Activated CD4-positive, alpha-beta T cell treated with anti-CD3 and anti-CD28 coated beads for 24 hours (primary cell): ENCODE results near the gene WDR13.
"Not testable (repeated sequence)": the region's sequence is repeated elsewhere in the genome, so short reads cannot be mapped to it uniquely, and the experiment has no call there.

Experiments
- DNase-seq, 2 donors: peaks; one replicate each; pipeline ENCODE4 v3.0.0-alpha.2; 2020; ENCODE audit warnings: low read depth in 2 of 2

Gene WDR13

DNA sequence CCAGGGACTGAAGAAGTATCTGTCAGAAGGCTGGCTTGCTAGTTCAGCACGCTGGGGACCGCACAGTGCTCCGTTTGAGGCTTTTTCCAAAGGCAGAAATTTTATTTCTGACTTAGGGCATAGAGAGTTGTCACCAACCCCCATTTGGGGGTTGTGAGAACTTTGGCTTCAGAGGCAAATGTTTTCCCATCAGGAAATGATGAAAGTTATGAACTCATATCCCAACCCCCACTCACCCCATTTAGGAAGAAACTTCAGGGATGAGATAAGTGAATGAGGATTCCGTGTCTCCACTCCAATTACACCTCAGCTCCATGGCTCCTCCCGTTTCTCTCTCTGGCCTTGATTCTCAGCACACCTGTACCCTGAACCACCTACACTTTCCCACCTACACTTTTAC lies 4.3 kb upstream of the WDR13 start:
- DNase-seq: no peak

DNA sequence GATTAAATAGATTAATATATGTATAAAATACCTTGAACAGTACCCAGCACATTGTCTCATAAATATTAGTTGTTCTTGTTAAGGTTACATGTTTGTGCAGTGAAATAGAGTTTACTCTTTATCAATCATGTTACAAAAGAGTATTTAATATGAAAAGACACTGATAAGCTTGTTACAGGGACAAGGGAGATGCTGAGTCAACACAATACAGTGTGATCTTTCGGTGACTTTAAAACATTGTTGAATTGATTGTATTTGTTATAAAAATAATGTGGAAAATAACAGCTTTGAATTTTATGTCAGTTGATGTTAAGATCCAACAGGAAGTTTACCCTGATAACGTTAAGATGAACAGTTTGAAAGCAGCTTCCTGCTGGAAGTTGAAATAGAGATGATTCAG lies 1.4 kb upstream of the WDR13 start:
- DNase-seq: no peak

DNA sequence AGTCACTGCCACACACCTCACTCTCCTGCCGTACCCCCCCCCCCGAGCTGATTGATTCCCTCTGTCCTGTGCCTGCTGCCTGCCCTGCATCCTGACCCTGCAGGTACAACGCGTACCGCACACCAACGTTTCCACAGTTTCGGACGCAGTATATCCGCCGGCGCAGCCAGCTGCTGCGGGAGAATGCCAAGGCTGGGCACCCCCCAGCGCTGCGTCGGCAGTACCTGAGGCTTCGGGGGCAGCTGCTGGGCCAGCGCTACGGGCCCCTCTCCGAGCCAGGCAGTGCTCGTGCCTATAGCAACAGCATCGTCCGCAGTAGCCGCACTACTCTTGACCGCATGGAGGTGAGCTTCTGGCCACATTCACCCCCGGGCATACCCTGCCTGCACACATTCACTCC lies 1.3 kb downstream of the WDR13 start:
- no peak for DNase-seq

DNA sequence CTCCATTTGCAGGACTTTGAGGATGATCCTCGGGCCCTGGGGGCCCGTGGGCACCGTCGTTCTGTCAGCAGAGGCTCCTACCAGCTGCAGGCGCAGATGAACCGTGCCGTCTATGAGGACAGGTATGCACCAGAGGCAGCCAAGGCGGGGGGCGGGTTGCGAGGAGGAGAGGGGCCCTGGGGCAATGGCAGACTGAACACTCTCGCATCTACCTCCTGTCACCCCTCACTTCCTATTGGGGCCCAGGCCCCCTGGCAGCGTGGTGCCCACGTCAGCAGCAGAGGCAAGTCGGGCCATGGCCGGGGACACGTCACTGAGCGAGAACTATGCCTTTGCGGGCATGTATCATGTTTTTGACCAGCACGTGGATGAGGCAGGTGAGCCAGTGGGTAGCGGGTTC lies 2.0 kb downstream of the WDR13 start:
- no peak for DNase-seq

DNA sequence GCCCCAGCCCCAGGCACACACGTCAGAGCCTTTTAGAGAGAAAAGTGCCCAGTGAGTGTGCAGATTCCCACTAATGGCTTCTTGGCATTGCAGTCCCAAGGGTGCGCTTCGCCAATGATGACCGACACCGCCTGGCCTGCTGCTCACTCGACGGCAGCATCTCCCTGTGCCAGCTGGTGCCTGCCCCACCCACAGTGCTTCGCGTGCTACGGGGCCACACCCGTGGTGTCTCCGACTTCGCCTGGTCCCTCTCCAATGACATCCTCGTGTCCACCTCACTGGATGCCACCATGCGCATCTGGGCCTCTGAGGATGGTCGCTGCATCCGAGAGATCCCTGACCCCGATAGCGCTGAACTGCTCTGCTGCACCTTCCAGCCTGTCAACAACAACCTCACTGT lies 2.9 kb downstream of the WDR13 start:
- no peak for DNase-seq

DNA sequence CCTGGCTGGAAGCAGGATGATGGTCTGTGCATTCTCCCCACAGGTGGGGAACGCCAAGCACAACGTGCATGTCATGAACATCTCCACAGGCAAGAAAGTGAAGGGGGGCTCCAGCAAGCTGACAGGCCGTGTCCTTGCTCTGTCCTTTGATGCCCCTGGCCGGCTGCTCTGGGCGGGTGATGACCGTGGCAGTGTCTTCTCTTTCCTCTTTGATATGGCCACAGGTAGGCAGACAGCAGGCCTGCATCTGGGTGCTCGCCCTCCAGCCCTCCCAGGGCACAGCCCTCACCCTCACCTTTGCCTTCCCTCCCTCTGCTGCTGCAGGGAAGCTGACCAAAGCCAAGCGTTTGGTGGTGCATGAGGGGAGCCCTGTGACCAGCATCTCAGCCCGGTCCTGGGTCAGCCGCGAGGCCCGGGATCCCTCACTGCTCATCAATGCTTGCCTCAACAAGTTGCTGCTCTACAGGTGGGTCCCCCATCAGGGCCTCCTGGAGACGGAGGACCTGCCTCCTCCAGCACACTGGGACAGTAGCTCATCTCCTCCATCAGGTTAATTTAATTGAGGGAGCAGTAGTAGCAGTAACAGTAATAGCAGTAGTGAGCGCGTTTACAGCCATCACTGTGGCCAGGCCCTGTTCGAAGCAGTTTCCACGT lies 4.6 kb downstream of the WDR13 start:
- DNase-seq: no peak

DNA sequence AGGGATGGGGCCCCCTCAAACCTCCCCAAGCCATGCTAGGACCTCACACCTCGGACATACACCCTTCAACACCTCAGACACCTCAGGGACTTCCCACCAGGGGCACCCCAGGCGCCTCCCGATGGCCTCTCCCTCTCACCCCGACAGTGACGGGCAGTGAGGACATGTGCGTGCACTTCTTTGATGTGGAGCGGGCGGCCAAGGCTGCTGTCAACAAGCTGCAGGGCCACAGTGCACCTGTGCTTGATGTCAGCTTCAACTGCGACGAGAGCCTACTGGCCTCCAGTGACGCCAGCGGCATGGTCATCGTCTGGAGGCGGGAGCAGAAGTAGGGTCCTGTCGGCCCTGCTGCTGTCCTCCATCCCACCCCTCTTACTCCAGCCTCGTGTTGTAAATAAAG lies 7.4 kb downstream of the WDR13 start:
- DNase-seq: no peak

DNA sequence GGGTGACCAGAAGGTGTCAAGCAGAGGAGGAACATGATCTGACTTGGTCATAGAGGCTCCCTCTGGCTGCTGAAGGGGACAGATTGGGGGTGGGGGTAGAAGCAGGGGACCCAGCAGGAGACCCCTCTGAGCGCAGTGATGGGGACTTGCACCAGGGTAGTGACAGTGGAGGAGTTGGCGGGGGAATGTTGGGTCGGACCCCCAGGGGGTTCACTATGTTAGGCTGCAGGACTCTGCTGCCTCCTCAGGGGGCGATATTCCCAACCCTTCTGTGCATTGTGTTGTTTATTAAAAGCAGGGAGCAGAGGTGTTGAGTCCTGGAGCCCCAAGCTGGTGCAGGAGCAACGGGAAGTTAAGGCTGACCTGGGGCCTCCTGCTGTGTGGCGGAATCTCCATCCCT lies 8.8 kb downstream of the WDR13 start:
- DNase-seq: no peak

DNA sequence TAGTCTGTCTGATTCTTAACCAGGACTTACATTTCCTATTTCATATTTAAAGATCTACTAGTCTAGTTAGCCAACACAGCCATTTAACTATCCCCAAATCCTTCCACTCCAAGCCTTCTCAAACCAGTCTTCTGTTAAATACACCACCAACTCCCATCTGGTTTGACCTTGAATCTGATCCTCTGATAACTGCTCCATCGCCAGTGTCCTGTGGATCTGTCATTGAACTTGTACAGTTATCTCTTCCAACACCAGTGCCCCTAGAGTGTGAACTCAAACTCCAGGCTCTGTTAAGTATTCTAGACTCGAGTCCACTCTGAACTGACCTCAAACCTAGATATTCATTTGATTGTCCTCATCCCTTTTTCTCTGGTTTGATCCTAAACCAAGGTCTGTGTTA lies 14.4 kb downstream of the WDR13 start:
- DNase-seq: no peak

DNA sequence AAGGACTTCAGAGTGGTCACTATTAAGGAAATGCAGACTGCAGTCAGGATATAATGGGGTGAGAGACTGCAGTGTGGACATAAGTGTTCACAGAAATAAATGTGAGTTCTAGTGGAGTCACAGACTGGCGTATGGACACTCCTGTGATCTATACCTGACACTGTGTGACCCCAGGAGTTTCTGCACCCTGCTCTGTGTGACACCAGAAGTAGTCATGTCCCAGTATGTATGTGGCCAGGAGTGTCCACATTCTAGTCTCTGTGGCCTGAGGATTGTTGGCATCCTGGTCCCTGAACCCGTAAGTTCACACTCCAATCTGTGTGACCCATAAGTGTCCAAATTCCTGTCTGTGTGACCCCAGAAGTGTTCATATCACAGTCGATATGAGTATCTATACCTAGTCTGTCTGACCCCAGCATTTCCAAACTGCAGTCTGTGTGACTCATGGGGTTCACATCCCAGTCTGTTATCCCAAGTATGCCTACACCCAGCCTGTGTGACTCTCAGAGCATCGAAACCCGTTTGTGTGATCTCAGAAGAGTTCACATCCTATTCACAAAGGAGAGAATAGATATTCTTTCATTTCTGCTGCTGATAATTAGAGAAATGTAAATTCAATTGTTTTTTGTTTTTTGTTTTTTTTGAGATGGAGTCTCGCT lies 16.3 kb downstream of the WDR13 start:
- no peak for DNase-seq

DNA sequence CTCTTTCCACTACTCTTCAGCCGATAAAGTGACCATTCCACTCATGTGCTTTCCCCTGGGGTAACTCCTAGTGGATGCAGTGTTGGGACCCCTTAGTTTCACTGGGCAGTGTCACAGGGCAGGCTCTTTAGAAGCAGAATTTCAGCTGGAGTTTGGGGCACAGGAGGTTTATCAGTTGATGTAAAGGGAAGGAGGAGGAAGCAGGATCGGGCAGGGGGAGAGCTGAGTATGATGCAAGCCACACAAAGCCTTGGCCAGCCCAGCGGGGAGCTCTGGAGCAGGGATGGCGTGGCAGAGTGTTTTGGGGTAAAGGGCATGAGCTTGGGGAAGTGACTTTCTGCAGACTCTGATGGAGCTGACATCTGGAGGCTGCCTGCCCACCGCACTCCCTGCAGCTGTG lies 19.3 kb downstream of the WDR13 start:
- DNase-seq: no peak

DNA sequence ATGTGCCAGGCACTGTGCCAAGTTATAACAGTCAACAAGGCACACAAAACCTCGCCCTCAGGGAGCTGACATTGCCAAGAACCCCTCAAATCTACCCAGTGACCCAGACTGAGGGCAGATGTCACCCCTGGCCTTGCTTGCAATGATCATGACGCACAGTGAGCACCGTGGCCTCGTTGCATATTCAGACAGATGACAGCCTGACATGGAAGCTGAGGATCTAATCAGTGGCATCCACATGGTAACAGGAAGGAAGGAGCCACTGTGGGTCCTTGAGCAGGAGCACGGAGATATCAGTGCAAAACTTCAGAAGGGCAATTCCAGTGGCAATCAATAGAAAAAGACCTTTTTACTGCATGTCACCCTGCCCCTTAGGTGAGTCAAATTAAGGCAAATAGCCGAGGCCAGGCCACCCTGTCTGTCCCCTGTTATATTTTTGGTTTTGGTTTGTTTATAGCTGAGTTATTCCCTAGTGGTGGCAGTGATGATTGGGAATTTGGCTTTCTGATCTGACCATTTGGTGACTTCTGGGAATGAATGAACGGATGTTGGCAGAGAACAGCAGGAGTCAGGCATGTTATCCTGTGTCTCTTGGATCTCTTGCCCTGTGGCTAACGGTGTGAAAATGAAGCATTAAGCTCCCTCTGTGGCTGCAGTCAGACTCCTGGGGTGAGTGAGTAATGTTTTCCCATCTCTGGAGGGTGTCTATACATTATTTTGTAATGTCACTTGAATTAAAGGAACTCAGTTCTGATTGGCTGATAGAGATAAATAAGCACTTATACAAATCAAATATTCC lies 20.4 kb downstream of the WDR13 start:
- DNase-seq: no peak

DNA sequence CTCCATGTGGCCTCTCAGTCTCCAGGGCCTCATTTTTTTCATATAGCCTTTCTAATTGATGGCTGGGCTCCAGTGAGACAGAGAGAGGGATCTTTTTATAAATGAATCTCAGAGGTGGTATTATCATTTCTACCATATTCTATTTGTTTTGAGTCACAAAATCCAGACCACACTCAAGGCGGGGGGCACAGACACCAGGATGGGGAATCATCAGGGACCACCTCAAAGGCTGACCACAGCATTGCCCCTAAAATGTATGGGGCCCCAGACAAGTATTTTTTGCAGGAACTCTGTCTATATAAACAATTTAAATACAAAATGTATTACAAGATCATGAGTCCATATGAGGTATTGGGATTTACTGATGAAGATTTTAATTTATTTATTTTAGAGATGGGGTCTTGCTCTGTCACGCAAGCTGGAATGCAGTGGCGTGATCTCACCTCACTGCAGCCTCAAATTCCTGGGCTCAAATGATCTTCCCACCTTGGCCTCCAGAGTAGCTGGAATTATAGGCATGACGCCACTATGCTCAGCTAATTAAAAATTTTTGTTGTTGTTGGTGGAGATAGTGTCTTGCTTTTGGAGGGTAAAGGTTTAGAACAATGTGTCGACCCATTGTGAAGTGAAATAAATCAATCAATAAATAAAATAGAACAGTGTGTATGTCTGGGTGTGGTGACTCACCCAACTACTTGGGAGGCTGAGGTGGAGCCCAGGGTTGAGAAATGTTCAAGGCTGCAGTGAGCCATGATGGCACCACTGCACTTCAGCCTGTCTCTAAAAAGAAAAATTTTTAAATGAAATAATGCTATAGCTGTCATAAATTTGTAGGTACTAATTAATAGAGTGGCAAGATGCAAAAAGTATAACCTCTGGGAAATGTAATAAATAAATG lies 29.4 kb downstream of the WDR13 start:
- DNase-seq: no peak

DNA sequence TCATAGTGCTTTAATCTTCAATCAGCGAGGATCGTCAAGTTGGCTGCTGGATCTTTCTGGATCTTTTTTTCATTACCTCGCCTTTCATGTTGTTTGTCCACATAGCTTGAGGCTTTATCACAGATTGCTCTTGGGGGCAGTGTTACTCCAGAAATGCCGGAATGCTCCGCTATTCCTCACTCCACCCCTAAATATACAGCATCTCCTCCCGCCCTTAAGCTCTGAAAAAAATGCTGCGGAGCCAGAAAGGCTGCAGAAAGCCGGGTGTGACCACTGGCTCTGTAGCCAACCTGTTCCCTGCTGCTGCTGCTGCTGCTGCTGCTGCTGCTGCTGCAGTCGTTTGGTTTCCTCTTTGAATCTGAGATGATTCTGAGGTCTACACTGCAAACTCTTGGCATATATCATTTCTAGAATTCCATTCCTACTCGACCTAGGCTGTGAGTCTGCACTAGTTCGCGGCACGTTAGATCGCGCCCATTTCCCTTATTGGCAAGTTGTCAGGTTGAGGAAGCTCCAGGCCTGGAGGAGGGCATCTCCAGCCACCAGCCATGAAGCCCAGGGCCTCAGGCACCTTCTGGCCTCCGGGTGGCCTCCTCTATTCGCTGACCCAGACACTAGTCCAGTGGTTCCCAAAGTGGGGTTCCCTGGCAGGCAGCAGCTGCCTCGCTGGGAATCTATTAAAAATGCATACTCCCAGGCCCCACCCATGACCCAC lies 34.2 kb downstream of the WDR13 start:
- DNase-seq: peak; percentile 13 to 29

DNA sequence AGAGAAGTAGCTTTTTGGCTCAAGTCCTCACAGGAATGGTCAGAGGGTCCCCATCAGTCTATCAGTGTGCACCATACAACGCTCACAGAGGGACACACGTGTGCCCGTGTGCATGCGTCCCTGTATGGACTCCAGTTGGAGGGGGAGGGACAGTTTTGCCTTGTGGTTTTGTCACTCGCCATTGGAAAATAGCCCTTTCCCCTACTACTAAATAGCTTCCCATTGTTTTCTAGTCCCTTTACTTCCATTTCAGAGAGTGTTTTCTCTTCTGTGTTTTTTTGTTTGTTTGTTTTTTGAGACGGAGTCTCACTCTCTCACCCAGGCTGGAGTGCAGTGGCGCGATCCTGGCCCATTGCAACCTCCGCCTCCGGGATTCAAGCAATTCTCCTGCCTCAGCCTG lies 34.9 kb downstream of the WDR13 start:
- DNase-seq: no peak

DNA sequence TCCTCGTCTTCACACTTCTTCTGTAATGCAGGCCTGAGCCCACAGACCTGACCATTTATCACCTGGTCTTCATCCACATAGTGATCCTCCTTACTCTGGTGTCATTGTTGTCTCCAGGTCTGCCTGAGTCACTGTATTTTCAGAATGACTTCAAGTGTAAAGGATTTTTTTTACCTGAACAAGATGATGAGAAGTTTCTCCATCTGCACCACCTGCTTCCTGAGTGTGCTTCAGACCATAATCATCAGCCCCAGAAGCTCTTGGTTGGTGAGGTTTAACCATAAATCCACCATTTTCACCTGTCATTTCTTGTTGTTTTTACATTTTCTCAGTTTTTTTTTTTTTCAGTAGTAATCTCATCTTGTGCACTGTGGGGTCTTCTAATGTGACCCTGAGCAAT lies 39.0 kb downstream of the WDR13 start:
- no peak for DNase-seq

DNA sequence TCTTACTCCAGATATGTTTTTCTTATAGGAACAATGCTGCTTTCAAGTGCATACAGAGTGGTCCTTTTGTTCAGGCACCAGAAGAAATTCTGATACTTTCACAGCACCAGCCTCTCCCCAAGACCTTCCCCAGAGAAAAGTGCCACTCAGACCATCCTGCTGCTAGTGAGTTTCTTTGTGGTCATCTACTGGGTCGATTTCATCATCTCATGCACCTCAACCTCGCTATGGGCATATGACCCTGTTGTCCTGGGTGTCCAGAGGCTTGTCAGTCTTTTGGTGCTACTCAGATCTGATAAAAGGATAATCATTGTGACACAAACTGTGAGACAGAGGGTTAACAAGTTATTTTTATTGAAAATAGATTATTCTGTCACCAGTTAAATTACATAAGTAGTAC lies 39.5 kb downstream of the WDR13 start:
- no peak for DNase-seq

DNA sequence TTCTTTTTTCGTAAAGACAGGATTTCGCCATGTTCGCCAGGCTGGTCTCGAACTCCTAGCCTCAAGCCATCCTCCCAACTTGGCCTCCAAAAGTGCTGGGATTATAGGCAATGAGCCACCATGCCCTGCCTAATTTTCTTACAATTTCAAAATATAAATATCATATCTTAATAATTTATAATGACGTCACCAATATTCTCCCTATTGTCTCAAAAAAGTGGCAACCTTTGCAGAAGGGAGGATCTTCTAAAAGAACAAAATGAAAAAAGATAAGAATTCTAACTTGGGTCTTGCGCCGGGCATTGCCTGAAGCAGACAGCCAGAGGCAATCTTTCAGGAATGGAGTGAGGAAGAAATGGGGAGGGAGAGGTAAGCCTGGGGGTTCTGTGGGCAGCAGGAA lies 48.4 kb downstream of the WDR13 start:
- no peak for DNase-seq

DNA sequence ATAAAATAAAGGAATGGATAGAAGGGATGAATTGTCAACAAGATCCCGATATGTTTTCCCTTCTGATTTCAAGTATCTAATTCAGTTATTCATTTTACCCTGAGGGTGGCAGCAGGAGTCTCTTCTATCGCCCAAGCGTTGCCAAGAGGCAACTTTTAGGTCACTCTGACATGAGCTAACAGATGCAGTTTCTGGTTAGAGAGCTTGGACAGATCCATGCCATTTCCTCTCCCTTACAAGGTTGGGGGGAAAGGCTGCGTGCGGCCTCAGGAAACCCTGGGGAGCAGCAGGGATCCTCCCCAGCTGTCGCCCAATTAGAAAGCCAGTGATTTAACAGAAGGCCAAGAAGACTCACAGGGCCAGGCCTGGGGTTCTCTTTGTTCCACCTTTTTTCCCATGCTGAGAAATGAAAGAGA lies 51.1 kb downstream of the WDR13 start:
- DNase-seq: no peak

DNA sequence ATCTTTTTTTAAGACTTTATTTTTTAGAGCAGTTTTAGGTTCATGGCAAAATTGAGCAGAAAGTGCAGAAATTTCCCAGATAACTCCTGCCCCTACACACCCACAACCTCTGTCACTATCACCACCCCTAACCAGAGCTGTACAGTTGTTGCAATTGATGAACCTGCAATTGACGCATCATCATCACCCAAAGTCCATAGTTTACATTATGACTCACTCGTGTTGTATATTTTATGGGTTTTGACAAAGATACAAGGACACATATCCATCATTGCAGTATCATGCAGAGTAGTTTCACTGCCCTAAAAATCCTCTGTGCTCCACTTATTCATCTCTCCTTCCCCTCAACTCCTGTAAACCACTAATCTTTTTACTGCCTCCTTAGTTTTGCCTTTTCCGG lies 51.8 kb downstream of the WDR13 start:
- DNase-seq: no peak

DNA sequence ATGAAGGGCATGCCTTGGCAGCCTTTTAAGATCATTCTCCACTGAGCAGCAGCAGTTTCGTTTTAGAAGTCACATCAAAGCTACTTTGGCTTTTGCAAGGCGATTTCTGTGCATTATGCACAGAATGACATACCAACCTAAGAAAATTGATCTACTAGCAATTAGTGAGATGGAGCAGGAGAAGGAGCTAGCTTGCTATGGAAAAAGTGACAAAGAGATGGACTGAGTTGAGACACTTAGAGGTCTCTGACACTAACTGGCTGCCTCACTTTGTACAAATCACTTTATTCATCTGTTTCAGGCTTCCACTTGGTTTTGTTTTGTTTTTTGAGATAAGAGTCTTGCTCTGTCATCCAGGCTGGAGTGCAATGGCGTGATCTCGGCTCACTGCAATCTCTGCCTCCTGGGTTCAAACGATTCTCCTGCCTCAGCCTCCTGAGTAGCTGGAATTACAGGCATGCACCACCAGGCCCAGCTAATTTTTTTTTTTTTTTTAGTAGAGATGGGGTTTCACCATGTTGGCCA lies 54.8 kb downstream of the WDR13 start:
- DNase-seq: not testable (repeated sequence)
